ENCODE measurements around the gene PCDHB16.

Gene PCDHB16

DNA sequence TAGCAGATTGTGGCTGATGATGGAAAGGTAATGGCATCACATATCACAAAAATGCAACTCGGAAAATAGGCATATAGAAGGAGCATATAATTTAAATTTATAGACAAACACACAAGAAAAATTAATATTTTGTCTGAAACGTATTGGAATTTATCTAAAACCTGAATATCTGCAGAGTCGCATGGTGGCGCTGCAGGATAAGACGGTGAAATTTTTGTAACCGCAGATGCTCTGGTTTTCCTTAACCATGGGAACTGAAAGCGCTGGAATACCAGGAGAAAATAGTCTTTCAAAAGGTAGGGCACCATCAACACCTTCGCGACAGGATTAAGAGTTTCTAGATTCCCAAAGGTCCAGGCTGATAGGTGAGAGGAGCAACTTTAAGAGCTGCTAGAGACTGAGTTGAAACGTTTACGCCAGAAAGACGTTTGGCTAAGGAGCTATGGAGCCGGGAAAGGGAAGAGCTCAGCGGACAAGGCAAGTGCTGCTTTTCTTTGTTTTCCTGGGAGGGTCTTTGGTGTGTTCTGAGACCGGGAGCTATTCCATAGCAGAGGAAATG is 52.0 kb downstream of the PCDHB16 start:
- DNase-seq = no peak

All from inflammatory macrophage treated with lipopolysaccharide for 1 hour (primary cell).